ENCODE measurements around the gene FAM83B. TPM values are rescaled to one million over a fixed set of nuclear protein-coding genes. Genes with fewer than 3 reads are reported as not detected.
"Not testable (repeated sequence)": the region's sequence is repeated elsewhere in the genome, so short reads cannot be mapped to it uniquely, and the experiment has no call there.

The FAM83B gene
- polyA plus RNA-seq, 5 donors: 2.3 to 7.9 (median 5.8) TPM

DNA sequence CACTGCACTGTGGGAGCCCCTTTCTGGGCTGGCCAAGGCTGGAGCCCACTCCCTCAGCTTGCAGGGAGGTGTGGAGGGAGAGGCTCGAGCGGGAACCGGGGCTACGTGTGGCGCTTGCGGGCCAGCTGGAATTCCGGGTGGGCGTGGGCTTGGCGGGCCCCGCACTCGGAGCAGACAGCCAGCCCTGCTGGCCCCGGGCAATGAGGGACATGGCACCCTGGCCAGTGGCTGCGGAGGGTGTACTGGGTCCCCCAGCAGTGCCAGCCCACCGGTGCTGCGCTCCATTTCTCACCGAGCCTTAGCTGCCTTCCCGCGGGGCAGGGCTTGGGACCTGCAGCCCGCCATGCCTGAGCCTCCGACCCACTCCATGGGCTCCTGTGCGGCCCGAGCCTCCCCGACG is 132.6 kb downstream of the FAM83B start:
- not testable (repeated sequence) for DNase-seq

DNA sequence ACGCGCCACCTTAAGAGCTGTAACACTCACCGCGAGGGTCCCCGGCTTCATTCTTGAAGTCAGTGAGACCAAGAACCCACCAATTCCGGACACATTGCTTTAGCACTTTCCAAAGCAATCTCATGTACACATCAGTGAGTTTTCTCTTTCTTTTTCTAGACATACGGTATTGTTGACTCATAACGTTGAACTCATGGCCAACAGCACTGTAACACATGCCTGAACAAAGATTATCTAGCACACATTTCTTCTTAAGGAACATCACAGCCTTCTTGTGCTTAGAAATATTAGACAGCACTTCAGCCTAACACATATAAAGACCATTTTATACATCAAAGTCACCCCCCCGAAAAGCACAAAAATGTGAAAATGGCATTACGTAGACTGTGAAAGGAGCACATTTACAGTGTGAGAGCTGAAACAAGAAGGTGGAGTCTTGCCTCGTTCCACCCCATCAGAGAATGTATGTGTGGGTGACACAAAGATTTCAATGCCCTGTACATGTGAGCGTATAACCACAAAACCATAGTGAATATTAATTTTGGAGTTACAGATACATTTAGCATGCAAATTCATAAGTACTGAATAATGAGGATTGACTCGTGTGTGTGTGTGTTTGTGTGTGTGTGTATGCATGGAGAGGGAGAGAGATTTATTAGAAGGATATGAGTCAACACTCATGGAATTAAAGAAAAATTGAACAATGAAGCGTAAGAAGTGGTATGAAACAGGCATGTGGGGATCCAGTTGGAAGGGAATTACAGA is 134.1 kb downstream of the FAM83B start:
- DNase-seq: no peak

DNA sequence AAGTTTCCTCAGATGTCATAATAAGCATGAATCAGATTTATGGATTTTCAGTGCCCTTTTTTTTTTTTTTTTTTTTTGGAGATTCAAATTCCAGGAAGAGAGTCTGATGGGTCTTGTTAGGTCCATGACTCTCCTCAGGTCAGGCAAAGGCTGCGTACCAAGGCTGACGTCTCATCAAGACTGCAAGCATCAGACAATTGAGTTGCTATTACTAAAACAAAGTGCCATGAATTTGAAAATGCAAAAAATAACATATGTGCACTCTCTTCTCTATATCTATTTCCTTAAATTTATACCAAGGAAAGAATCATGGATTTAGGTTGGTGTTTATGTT is 134.7 kb downstream of the FAM83B start:
- no peak for DNase-seq

DNA sequence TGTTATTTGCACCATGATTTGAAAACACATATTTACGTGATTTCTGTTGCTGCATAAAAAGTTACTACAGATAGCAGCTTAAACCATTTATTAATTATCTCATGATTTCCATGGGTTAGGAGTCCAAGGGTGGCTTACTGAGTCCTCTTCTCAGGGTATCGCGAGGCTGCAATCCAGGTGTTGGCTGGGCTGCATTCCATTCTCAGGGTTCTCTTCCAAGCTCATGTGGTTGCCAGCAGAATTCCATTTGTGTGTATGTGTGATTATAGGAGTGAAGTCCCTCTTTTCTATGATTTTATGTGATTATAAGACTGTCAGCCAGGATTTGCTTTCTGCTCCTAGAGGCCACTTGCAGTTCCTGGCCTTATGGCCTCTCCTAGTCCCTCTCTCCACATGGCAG is 135.1 kb downstream of the FAM83B start:
- DNase-seq: no peak

DNA sequence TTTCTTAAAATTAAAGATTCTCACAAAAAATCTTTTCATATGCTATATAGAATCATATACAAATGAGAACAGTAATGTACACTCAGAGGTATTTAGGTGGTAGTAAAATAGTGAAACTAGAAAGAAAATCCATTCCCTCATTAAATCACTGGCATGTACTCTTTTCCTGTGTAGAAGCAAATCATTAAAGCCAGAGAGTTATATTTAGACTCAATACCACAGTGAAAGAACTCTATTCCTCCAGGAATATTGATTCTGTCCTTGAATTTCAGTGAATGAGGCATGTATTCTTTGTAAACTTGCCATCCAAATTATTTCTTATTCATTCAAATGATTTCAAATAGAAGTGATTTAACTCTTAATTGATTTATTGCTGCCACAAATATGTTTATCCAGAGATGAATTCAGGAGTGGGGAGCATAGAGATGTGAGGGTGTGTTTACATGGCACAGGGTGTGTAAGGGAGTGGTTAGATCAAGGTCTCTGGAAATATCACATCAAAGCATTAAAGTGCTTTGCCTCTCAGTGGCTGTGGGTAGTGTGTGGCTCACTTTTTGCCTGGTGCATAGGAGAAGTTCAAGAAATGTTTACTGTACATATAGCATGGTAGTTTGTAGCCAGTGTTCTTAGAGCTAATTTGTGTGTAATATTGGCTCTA is 141.2 kb downstream of the FAM83B start:
- no peak for DNase-seq

DNA sequence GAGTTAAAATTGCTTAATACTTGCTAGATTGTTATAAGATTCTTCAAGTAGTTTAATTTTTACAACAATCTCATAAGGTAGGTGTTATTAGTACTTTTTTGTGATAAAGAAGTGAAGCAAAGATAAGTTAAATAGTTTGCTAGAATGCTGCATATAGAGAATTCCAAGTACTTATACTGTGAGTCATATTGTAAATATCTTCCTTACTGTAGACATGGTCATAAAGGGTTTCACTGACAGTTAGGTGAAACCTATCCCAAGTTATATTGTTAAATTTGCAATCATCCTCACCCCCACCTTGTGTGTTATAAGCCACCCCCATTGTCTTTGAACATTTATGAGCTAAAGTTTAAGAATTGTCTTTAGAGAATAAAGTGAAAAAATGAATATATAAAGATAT is 142.0 kb downstream of the FAM83B start:
- DNase-seq: no peak

DNA sequence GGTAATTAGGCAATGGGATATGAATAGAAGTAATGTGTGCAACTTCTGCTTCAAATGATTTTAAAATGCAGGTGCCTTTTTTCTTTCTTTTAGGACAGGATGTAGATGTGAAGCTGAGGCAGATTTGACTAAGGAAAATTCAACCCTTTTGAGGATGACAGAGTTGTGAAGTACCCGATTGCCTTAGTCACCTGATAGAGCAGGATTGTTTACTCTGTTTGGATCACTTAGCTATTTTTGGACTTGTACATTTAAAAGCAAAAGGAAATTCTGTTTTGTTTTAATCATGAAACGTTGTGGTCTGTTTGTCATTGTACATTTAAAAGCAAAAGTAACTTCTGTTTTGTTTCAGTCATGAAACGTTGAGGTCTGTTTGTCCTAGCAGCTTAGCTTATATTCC is 143.4 kb downstream of the FAM83B start:
- no peak for DNase-seq
